ENCODE results near the gene TPRX2.
"Not testable (repeated sequence)": the region's sequence is repeated elsewhere in the genome, so short reads cannot be mapped to it uniquely, and the experiment has no call there.

Gene TPRX2

GRCh38 chr19:47858646-47859285, at the start of gene TPRX2:
TPRX2 (plus strand) TSS chr19:47859235; CDS start chr19:47859247, 12 bp downstream.
- not testable (repeated sequence) for DNase-seq (ENCODE audit: extremely low read depth, low read depth)

DNA sequence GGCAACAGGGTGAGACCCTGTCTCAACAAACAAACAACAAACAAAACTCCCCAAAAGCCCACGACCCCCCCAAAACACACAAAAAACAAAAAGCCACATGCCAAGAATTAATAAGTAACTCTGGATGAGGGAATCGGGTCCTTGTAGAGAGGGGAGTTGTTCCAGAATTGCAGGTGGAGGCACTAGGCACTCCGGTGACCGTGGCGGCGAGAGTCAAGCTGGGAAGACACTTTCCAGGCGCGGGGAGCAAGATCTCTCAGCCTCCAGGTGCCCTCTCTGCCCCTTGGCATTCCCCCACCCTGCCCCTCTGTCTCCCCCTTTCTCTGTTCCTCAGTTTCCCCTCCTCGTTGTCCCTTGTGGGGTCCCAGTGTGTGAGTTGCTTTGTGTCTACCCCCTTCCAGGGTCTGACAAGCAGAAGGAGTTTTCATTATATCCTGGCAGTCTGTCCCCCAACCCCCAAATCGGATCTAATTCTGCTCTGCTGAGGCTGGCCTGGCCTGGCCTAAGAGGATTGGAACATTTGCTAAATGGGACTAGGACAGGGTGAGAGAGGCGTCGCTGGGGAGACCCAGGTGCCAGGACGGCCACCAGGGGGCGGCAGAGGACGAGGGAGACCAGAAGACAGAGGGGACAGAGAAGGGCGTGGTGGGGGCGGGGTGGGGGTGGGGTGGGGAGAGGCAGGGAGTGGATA, 45.6 kb upstream of the TPRX2 start:
- TF ChIP-seq CTCF (IDR thresholded peaks at IDR 0.05; ENCODE audit: low read depth, low read length) = peak; percentile 57
- DNase-seq (ENCODE audit: extremely low read depth, low read depth) = peak; percentile 4

- TF ChIP-seq CTCF (IDR thresholded peaks at IDR 0.05; ENCODE audit: low read depth, low read length) = no peak
- no peak for DNase-seq (ENCODE audit: extremely low read depth, low read depth)
These were observed 45.1 kb upstream of the TPRX2 start for GRCh38 chr19:47813995-47814328.

DNA sequence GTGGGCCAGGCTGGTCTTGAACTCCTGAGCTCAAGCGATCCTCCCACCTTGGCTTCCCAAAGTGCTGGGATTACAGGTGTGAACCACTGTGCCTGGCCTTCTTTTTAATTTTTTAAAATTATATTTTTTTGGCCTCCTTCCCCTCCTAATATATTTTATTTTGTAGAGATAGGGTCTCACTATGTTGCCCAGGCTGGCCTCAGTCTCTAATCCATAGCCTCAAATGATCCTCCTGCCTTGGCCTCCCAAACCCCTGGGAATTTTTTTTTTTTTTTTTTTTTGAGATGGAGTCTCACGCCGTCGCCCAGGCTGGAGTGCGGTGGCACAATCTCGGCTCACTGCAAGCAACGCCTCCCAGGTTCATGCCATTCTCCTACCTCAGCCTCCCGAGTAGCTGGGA, 42.8 kb upstream of the TPRX2 start:
- DNase-seq (ENCODE audit: extremely low read depth, low read depth) = not testable (repeated sequence)

GRCh38 chr19:47818221-47818620, 40.8 kb upstream of the TPRX2 start:
- not testable (repeated sequence) for DNase-seq (ENCODE audit: extremely low read depth, low read depth)

DNA sequence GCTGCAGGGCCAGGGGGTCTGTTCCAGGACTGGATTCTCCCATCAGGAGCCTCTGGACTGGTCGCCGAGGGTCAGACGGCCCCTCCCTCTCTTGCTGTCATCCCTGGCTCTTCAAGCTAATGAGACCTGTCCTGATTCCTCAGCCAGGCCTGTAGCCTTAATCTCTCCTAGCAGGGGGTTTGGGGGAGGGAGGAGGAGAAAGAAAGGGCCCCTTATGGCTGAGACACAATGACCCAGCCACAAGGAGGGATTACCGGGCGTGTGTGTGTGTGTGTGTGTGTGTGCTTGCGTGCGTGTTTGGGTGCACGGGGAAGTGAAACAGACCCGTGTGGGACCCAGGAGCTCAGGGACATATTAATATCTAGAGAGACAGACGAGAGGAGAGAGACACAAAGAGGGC, 39.2 kb upstream of the TPRX2 start:
- no peak for TF ChIP-seq CTCF (IDR thresholded peaks at IDR 0.05; ENCODE audit: low read depth, low read length)
- DNase-seq (ENCODE audit: extremely low read depth, low read depth) = no peak

DNA sequence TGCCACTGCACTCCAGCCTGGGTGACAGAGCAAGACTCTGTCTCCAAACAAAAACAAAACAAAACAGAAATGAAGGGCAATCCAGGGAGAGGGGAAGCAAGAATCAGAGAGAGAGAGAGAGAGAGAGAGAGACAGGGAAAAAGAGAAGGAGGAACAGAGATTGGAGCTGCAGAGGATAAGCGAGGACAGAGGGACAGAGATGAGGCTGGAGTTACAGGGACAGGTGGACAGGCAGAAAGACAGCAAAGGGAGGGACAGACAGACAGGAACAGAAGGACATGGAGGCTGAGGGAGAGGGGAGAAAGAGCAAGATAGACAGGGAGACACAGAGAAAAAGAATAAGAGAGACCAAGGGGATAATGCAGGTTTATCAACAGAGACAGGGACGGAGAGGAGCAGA, 38.6 kb upstream of the TPRX2 start:
- no peak for TF ChIP-seq CTCF (IDR thresholded peaks at IDR 0.05; ENCODE audit: low read depth, low read length)
- no peak for DNase-seq (ENCODE audit: extremely low read depth, low read depth)

DNA sequence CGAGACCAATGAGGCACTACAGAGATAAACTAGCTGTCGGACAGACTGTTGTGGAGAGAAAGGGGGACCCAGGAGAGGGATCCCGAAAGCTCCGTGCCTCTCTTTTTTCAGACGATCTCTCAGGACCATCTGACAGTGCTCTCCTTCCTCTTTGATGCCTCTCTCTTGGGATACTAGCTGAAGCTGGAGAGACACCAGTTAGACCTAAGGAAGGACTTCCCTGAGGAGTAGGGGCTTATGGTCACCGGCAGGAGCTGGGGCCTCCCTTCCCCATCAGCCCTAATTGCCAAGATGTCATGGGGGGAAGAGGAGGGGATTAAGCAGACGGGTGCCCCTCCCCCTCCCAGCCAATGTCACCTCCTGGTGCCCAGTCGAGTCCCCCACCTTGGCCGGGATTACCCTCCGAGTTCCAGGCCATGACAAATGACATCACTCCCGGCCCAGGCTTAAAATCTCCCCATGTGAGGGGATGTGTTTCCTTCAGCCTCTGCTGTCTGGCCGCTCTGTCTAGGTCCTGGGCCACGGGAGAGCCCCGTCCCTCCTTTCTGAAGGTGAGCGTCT, 37.5 kb upstream of the TPRX2 start, which contains the start of gene CRX:
CRX (plus strand) TSS at position 478 of the 561 bp plus-strand sequence. CDS start 12,507 bp downstream, outside the sequence.
- no peak for TF ChIP-seq CTCF (IDR thresholded peaks at IDR 0.05; ENCODE audit: low read depth, low read length)
- no peak for DNase-seq (ENCODE audit: extremely low read depth, low read depth)

GRCh38 chr19:47824396-47824795, 34.6 kb upstream of the TPRX2 start:
- TF ChIP-seq CTCF (IDR thresholded peaks at IDR 0.05; ENCODE audit: low read depth, low read length) = no peak
- DNase-seq (ENCODE audit: extremely low read depth, low read depth) = no peak

All from AG09319 (cell line).